HL-60 (cell line): ENCODE results near the gene UBAC2.

Source experiments
- DNase-seq, 2 experiments: peaks; one replicate each; pipeline ENCODE4 v3.0.0-alpha.2; 2010 to 2020; ENCODE audit warnings: low read depth in 1 of 2, low spot score in 1 of 2
- H3K27ac ChIP-seq: fragments of 250-450 bp; sonication (Bioruptor Pico); replicated peaks from 2 replicates; pipeline ENCODE4 v1.5.1; 2020; ENCODE audit warnings: mild to moderate bottlenecking, moderate library complexity
- H3K27me3 ChIP-seq: fragments of 250-450 bp; sonication (Bioruptor Pico); 2 replicates; pipeline ENCODE4 v1.5.1; 2021; ENCODE audit warnings: mild to moderate bottlenecking, moderate library complexity; ENCODE audit not compliant: insufficient read depth, poor library complexity, severe bottlenecking
- H3K4me3 ChIP-seq: replicated peaks from 2 replicates; pipeline ENCODE4 v1.5.1; 2011; ENCODE audit warnings: mild to moderate bottlenecking, control low read depth, low read length; ENCODE audit not compliant: insufficient read depth
- GABPA ChIP-seq: IDR thresholded peaks from 2 replicates; pipeline ENCODE4 v1.6.1; 2012; ENCODE audit warnings: low read depth
- POLR2AphosphoS5 ChIP-seq: IDR thresholded peaks from 2 replicates; pipeline ENCODE4 v1.6.1; 2012; ENCODE audit warnings: low read depth
- SPI1 ChIP-seq: IDR thresholded peaks from 2 replicates; pipeline ENCODE4 v1.6.1; 2012; ENCODE audit warnings: low read depth, mild to moderate bottlenecking, borderline replicate concordance
- TF ChIP-seq, protein P1 (sequence below): IDR thresholded peaks from one replicate; pipeline ENCODE4 v1.5.1; 2011; ENCODE audit warnings: low read length, control low read depth, inconsistent platforms; ENCODE audit not compliant: insufficient read depth
- TF ChIP-seq, protein P2 (sequence below): IDR thresholded peaks from 2 replicates; pipeline ENCODE4 v1.6.1; 2012; ENCODE audit warnings: low read depth; ENCODE audit not compliant: insufficient replicate concordance

The UBAC2 gene

DNA sequence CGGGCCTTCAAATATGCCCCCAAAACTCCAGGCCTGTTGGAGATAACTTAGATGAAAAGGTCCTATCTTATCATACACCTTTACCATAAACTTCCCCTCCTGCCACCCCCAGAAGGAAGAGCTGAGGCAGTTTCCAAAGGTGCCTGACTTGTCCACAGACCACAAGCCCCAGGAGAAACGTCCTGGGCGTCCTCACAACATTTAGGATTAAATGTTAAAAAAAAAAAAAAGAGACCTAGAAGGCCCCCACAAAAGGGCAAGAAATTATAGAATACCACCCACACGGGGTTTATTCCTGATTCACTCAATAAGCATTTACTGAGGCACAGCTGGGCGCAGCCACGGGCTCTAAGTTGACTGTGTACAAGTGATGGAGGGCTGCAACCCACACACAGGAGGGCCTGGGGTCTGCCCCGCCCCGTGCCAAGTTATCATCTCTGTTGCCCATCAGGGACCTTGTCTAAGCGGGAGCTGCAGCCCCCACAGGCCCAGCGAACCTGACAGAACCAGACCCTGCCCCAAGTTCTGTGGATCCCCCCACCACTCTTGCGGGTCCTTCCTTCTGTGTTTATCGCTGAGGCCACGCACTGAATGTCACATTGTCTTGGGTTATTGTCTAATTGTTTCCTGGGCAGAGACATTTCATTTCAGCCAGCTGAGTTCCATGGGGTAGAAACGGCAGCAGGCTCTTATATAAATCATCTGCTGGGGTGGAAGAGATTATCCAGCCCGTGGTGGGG is 217.6 kb downstream of the UBAC2 start:
- Histone ChIP-seq H3K27ac (no peak overlapping the region), H3K27me3 (no peaks in the 10 kb centered on the region), H3K4me3 (no peak overlapping the region)
- no peak for DNase-seq
- TF ChIP-seq GABPA = no peak
- no peak for TF ChIP-seq POLR2AphosphoS5
- TF ChIP-seq, protein P1, sequence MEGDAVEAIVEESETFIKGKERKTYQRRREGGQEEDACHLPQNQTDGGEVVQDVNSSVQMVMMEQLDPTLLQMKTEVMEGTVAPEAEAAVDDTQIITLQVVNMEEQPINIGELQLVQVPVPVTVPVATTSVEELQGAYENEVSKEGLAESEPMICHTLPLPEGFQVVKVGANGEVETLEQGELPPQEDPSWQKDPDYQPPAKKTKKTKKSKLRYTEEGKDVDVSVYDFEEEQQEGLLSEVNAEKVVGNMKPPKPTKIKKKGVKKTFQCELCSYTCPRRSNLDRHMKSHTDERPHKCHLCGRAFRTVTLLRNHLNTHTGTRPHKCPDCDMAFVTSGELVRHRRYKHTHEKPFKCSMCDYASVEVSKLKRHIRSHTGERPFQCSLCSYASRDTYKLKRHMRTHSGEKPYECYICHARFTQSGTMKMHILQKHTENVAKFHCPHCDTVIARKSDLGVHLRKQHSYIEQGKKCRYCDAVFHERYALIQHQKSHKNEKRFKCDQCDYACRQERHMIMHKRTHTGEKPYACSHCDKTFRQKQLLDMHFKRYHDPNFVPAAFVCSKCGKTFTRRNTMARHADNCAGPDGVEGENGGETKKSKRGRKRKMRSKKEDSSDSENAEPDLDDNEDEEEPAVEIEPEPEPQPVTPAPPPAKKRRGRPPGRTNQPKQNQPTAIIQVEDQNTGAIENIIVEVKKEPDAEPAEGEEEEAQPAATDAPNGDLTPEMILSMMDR = no peak
- TF ChIP-seq, protein P2, sequence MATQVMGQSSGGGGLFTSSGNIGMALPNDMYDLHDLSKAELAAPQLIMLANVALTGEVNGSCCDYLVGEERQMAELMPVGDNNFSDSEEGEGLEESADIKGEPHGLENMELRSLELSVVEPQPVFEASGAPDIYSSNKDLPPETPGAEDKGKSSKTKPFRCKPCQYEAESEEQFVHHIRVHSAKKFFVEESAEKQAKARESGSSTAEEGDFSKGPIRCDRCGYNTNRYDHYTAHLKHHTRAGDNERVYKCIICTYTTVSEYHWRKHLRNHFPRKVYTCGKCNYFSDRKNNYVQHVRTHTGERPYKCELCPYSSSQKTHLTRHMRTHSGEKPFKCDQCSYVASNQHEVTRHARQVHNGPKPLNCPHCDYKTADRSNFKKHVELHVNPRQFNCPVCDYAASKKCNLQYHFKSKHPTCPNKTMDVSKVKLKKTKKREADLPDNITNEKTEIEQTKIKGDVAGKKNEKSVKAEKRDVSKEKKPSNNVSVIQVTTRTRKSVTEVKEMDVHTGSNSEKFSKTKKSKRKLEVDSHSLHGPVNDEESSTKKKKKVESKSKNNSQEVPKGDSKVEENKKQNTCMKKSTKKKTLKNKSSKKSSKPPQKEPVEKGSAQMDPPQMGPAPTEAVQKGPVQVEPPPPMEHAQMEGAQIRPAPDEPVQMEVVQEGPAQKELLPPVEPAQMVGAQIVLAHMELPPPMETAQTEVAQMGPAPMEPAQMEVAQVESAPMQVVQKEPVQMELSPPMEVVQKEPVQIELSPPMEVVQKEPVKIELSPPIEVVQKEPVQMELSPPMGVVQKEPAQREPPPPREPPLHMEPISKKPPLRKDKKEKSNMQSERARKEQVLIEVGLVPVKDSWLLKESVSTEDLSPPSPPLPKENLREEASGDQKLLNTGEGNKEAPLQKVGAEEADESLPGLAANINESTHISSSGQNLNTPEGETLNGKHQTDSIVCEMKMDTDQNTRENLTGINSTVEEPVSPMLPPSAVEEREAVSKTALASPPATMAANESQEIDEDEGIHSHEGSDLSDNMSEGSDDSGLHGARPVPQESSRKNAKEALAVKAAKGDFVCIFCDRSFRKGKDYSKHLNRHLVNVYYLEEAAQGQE = no peak
- TF ChIP-seq SPI1 = no peak

DNA sequence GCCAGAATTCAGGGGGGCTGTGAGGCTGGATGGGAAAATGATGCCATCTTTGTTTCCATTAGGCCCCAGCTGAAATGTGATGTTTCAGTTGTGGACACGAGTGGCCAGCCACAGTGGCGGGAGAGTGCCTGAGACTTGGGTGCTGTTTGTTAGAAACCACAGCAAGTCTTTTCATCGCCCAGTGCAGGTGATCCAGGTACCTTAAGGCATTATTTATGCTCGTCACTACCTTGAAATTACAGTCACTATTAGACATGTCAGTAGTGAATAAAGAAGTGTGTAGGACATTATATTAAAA is 218.1 kb downstream of the UBAC2 start:
- DNase-seq = no peak
- no peak overlapping the region for H3K27ac ChIP-seq
- H3K4me3 ChIP-seq = no peak overlapping the region
- no peak for TF ChIP-seq SPI1
- no peak for TF ChIP-seq GABPA
- TF ChIP-seq, protein P2 = no peak
- TF ChIP-seq, protein P1 = no peak
- TF ChIP-seq POLR2AphosphoS5 = no peak
- no peaks in the 10 kb centered on the region for H3K27me3 ChIP-seq

DNA sequence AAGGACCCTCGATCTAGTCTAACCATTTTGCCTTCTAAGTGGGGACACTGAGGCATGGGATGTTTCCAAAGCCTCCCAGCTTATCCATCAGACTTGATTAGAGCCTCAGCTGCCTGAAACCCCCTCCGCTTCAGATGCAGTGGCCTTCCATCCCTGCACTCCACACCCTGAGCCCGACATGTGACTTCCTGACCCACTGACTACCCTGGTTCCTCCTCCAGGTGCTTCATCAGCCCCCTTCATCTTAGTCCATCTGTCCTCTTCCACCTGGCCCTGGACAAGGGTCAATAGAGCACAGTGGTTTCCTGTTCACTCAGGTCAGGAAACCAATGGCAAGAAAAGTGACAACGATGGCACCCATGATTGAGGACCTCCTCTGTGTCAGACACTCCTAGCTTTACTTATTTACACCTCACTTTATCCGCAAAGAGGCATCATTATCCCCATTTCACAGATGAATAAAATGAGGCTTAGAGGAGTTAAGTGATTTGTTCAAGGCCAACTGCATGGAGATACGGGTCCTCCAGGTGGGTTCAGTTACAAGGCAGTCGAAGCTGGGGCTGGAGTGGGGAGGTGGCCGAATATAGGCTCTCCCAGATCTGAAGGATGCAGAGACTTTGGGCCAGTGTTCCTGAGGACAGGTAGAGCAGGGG is 219.1 kb downstream of the UBAC2 start:
- TF ChIP-seq, protein P1 = no peak
- TF ChIP-seq GABPA = no peak
- TF ChIP-seq, protein P2 = no peak
- TF ChIP-seq POLR2AphosphoS5 = no peak
- no peak for TF ChIP-seq SPI1
- Histone ChIP-seq H3K27ac (no peak overlapping the region), H3K4me3 (no peak overlapping the region), H3K27me3 (no peaks in the 10 kb centered on the region)
- no peak for DNase-seq
